Cardiac fibroblast (primary cell): Measurements from ENCODE around the gene CHCHD6.
A peak's percentile ranks its signal among the peaks of the same experiment; 100 is the strongest.

Source experiments
- DNase-seq, 2 donors: peaks; one replicate each; pipeline versions ENCODE4 v3.0.0 to v3.0.0-alpha.2; 2010; ENCODE audit warnings: low read depth in 2 of 2
- H3K4me3 ChIP-seq, 2 donors: replicated peaks in 1 of 2; 1 replicate in 1 of 2; 2 replicates in 1 of 2; pipeline ENCODE4 v1.5.1; 2011; ENCODE audit warnings: low read depth in 2 of 2, low read length in 2 of 2, mild to moderate bottlenecking in 2 of 2, moderate library complexity in 1 of 2
- TF ChIP-seq, protein P1 (sequence below): IDR thresholded peaks from one replicate; pipeline ENCODE4 v1.5.1; 2011; ENCODE audit warnings: low read depth, mild to moderate bottlenecking, low read length, inconsistent platforms

Gene CHCHD6

GRCh38 chr3:126992216-126992615 lies 288.2 kb downstream of the CHCHD6 start:
- H3K4me3 ChIP-seq = no peak overlapping the region
- TF ChIP-seq, protein P1, sequence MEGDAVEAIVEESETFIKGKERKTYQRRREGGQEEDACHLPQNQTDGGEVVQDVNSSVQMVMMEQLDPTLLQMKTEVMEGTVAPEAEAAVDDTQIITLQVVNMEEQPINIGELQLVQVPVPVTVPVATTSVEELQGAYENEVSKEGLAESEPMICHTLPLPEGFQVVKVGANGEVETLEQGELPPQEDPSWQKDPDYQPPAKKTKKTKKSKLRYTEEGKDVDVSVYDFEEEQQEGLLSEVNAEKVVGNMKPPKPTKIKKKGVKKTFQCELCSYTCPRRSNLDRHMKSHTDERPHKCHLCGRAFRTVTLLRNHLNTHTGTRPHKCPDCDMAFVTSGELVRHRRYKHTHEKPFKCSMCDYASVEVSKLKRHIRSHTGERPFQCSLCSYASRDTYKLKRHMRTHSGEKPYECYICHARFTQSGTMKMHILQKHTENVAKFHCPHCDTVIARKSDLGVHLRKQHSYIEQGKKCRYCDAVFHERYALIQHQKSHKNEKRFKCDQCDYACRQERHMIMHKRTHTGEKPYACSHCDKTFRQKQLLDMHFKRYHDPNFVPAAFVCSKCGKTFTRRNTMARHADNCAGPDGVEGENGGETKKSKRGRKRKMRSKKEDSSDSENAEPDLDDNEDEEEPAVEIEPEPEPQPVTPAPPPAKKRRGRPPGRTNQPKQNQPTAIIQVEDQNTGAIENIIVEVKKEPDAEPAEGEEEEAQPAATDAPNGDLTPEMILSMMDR = no peak
- no peak for DNase-seq

- no peak overlapping the region for H3K4me3 ChIP-seq
- DNase-seq = no peak
- TF ChIP-seq, protein P1 = no peak
Measured at GRCh38 chr3:126992776-126993175, 288.7 kb downstream of the CHCHD6 start.

DNA sequence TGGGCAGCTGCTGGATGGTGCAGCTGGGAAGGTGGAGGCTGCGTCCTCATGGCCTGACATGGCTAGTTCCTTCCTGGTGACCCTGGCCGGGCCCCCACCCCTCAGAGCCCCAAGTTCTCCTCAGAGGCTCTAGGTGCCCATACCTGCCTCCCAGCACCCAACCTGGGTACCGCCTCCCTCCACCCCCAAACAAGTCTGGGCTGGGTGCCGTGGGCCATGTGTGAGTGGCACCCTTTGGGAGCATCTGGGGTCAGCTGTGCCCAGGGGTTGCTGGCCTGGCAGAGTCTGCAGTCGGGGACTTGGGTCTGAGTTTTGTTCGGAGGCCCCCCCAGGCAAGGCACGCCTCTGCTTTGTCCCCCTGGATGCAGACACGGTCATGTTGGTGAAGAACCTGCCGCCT lies 289.4 kb downstream of the CHCHD6 start:
- no peak overlapping the region for H3K4me3 ChIP-seq
- no peak for DNase-seq
- TF ChIP-seq, protein P1 = no peak

GRCh38 chr3:126994661-126995245 lies 290.7 kb downstream of the CHCHD6 start:
- TF ChIP-seq, protein P1 = no peak

DNA sequence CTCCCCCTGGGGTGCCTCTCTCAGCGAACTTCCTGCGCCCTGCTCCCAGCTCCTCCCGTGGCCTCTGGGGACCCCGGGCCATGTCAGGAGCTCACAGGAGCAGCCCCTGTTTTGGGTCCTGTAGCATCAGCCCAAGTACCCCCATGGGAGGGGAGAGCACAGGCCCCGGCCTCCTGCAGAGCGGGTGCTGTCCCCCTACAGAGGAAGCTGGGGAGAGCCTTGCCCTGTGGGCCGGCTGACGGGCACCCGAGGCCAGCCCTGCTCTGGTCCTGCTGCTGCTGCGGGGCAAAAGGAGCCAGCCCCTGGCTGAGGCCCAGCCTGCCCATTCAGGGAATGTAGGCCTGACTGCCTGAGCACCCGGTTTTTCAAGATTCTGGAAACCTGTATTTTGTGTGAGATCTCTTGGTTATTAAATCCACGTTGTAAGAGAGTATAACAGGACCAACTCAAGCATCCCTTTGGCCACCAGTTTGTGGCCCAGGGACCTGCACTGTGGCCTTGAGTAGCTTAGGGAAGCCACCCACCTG lies 291.3 kb downstream of the CHCHD6 start:
- no peak for DNase-seq
- TF ChIP-seq, protein P1 = no peak
- no peak overlapping the region for H3K4me3 ChIP-seq

More at GRCh38 chr3:126994661-126995245, 290.7 kb downstream of the CHCHD6 start:
- H3K4me3 ChIP-seq = no peak overlapping the region
- peak; percentile 17 to 87 for DNase-seq

DNA sequence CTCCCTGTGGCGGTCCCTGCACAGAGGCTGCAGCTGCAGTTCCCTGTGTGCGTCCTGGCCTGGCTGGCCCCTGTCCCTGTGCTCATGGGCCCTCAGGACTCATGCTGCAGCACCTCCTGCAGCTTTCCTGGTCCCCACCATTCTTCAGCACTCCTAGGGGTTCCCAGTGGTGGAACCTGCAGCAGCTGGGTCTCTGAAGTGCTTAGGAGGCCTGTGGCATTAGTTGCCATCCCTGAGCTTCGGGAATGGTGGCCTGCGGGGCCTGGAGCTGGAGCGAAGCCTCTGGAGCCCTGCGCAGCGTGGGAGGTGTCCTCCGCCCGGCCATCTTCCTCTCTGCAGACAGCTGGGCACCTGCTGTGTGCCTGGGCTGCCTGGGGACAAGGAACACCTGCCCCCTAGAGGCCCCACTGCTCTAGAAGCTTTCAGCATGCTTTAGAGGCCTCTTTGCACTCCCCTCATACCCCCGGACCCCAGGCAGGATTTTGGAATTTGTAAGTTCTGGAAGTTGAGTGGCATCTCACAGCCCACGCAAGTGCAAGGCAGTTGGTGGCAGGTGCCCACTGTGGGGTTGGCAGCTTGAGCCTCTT lies 292.0 kb downstream of the CHCHD6 start:
- H3K4me3 ChIP-seq = no peak overlapping the region
- TF ChIP-seq, protein P1 = no peak
- no peak for DNase-seq
